Smooth muscle cell (in vitro differentiated cells): ENCODE data around the gene NTN1. TPM values are rescaled to one million over a fixed set of nuclear protein-coding genes. Genes with fewer than 3 reads are reported as not detected.

Experiments
- DNase-seq: peaks from one replicate; lab custom pipeline; 2025; ENCODE audit not compliant: unreplicated experiment; lab: John Stamatoyannopoulos, UW
- H2AFZ ChIP-seq: fragments of 200-600 bp; sonication (generic); 2 replicates; pipeline ENCODE4 v1.6.0; 2016; ENCODE audit warnings: antibody characterized with exemption, low read depth, mild to moderate bottlenecking
- H3F3A ChIP-seq: fragments of 200-600 bp; sonication (generic); 2 replicates; pipeline ENCODE4 v1.6.0; 2017; ENCODE audit warnings: antibody characterized with exemption, low read depth
- H3K27ac ChIP-seq: fragments of 200-600 bp; sonication (generic); 2 replicates; pipeline ENCODE4 v1.5.1; 2016; ENCODE audit warnings: low read depth, mild to moderate bottlenecking
- H3K27me3 ChIP-seq: fragments of 200-600 bp; sonication (generic); 2 replicates; pipeline ENCODE4 v1.6.1; 2016; ENCODE audit warnings: low read depth, mild to moderate bottlenecking
- H3K36me3 ChIP-seq: fragments of 200-600 bp; sonication (generic); 2 replicates; pipeline ENCODE4 v1.5.1; 2016; ENCODE audit warnings: low read depth
- H3K4me1 ChIP-seq: fragments of 200-600 bp; sonication (generic); 2 replicates; pipeline ENCODE4 v1.5.1; 2016; ENCODE audit warnings: low read depth
- H3K4me2 ChIP-seq: fragments of 200-600 bp; sonication (generic); 2 replicates; pipeline ENCODE4 v1.6.0; 2016; ENCODE audit warnings: mild to moderate bottlenecking
- H3K4me3 ChIP-seq: fragments of 200-600 bp; sonication (generic); 2 replicates; pipeline ENCODE4 v1.5.1; 2016; ENCODE audit warnings: mild to moderate bottlenecking
- H3K79me2 ChIP-seq: fragments of 200-600 bp; sonication (generic); 2 replicates; pipeline ENCODE4 v1.6.0; 2016; ENCODE audit warnings: low read depth, mild to moderate bottlenecking
- H3K9ac ChIP-seq: fragments of 200-600 bp; sonication (generic); 2 replicates; pipeline ENCODE4 v1.6.0; 2016; ENCODE audit warnings: low read depth
- H3K9me3 ChIP-seq: fragments of 200-600 bp; sonication (generic); replicated peaks from 2 replicates; pipeline ENCODE4 v1.5.1; 2016; ENCODE audit warnings: low read depth
- H4K20me1 ChIP-seq: fragments of 200-600 bp; sonication (generic); 2 replicates; pipeline ENCODE4 v1.6.0; 2016; ENCODE audit warnings: low read depth
- CTCF ChIP-seq: fragments of 200-600 bp; sonication (generic); IDR thresholded peaks from 2 replicates; pipeline ENCODE4 v1.5.1; 2017; ENCODE audit warnings: borderline replicate concordance, mild to moderate bottlenecking, antibody characterized with exemption; ENCODE audit not compliant: insufficient read depth, poor library complexity, severe bottlenecking
- WGBS: methylation state at CpG from one replicate; pipeline ENCODE4 v1.1.7; 2016; ENCODE audit warnings: low lambda C conversion rate; 5-methylcytosine and 5-hydroxymethylcytosine counted together
- polyA plus RNA-seq: library from polyadenylated mRNA; unstranded; fragments of >200 nt; fragmentation: Nextera tagmentation; extraction: Ambion mirVana; gene quantifications from 2 replicates; pipeline ENCODE4 v1.2.1, GENCODE V29; 2016
- total RNA-seq: library from RNA; depleted of rRNA; stranded (reverse); fragments of >200 nt; gene quantifications from 2 replicates; pipeline ENCODE4 v1.2.3, GENCODE V29; 2014

The NTN1 gene
- total and polyA plus RNA-seq, 2 experiments from 2014 or later: 0.07 to 0.72 TPM

- peaks cover 12% of the 10 kb centered on the region for H3K4me1 ChIP-seq
- no peaks in the 10 kb centered on the region for H3F3A ChIP-seq
- H2AFZ ChIP-seq: no peak overlapping the region
- no peak overlapping the region for H3K4me2 ChIP-seq
- no peaks in the 10 kb centered on the region for H4K20me1 ChIP-seq
- no peak overlapping the region for H3K27ac ChIP-seq
- no peak overlapping the region for H3K9ac ChIP-seq
- H3K79me2 ChIP-seq: no peaks in the 10 kb centered on the region
- peaks cover 6% of the 10 kb centered on the region for H3K9me3 ChIP-seq
- no peaks in the 10 kb centered on the region for H3K36me3 ChIP-seq
- H3K27me3 ChIP-seq: peaks cover 4% of the 10 kb centered on the region
- no peak for TF ChIP-seq CTCF
- WGBS: 89% methylated on average over 23 of the region's 23 CpGs
- no peak for DNase-seq
- no peak overlapping the region for H3K4me3 ChIP-seq
These were observed 199.3 kb downstream of the NTN1 start for GRCh38 chr17:9220398-9221146.

- H4K20me1 ChIP-seq: no peaks in the 10 kb centered on the region
These were observed 200.0 kb downstream of the NTN1 start for GRCh38 chr17:9221147-9221921.

GRCh38 chr17:9221922-9222180, 200.5 kb downstream of the NTN1 start:
- Histone ChIP-seq H3F3A (no peaks in the 10 kb centered on the region), H3K27ac (no peak overlapping the region), H3K4me1 (peaks cover 15% of the 10 kb centered on the region), H3K4me3 (no peak overlapping the region), H3K27me3 (peaks cover 5% of the 10 kb centered on the region), H3K79me2 (no peaks in the 10 kb centered on the region), H4K20me1 (no peaks in the 10 kb centered on the region), H2AFZ (no peak overlapping the region), H3K4me2 (no peak overlapping the region), H3K36me3 (no peaks in the 10 kb centered on the region), H3K9me3 (no peaks in the 10 kb centered on the region), H3K9ac (no peak overlapping the region)
- TF ChIP-seq CTCF: no peak
- DNase-seq: no peak
- 96% methylated on average over 5 of the region's 5 CpGs for WGBS

More at GRCh38 chr17:9221147-9221921, 200.0 kb downstream of the NTN1 start:
- Histone ChIP-seq H3K36me3 (no peaks in the 10 kb centered on the region), H3K9me3 (no peaks in the 10 kb centered on the region), H3K79me2 (no peaks in the 10 kb centered on the region), H2AFZ (no peak overlapping the region), H3F3A (no peaks in the 10 kb centered on the region), H3K27ac (no peak overlapping the region), H3K4me3 (no peak overlapping the region), H3K9ac (no peak overlapping the region), H3K27me3 (peaks cover 5% of the 10 kb centered on the region), H3K4me1 (peaks cover 15% of the 10 kb centered on the region), H3K4me2 (no peak overlapping the region)
- WGBS: 91% methylated on average over 25 of the region's 25 CpGs
- no peak for DNase-seq
- TF ChIP-seq CTCF: no peak
